Measurements from ENCODE around the gene CAMTA1. TPM values are rescaled to one million over a fixed set of nuclear protein-coding genes. Genes with fewer than 3 reads are reported as not detected.

CAMTA1 gene
- total RNA-seq, 1 experiment from 2014 or later, result 82.2 TPM

- in situ Hi-C loops (cut with HindIII; ENCODE audit: low pct_unique_long_range_greater_than_20kb, low sequenced_read_pairs) (no loop called here), intact Hi-C loops (cut with micrococcal nuclease; ENCODE audit: unreplicated experiment) (no loop called here)
- CTCF ChIA-PET, result no interaction called here
- H3K4me1 ChIP-seq (ENCODE audit: control insufficient read depth, insufficient read depth, low read length), result no peaks in the 10 kb centered on the region
- POLR2A ChIA-PET, result no interaction called here
- H3K36me3 ChIP-seq (ENCODE audit: control insufficient read depth, insufficient read depth, low read length), result no peaks in the 10 kb centered on the region
- H3K9me3 ChIP-seq (ENCODE audit: control insufficient read depth, insufficient read depth, low read depth, low read length), result no peaks in the 10 kb centered on the region
- ATAC-seq (no peak), DNase-seq (ENCODE audit: low read depth, low spot score) (no peak)
- no peaks in the 10 kb centered on the region for H3K27me3 ChIP-seq (ENCODE audit: control insufficient read depth, insufficient read depth, low read length)
- TF ChIP-seq TCF7L2 (IDR thresholded peaks at IDR 0.05; ENCODE audit: low read depth, low read length) (no peak), CTCF (IDR thresholded peaks at IDR 0.05) (no peak), SIN3A (IDR thresholded peaks at IDR 0.05; ENCODE audit: borderline replicate concordance, insufficient read depth, low read depth, low read length) (no peak)
- H3K4me3 ChIP-seq (ENCODE audit: low read depth in 2 of 2, low read length in 2 of 2), result no peak overlapping the region
- no peak overlapping the region for H3K27ac ChIP-seq (ENCODE audit: low read length)
- no TSS peak for BruUV-seq (replicated peaks)
Measured at GRCh38 chr1:7567376-7567775, 782.1 kb downstream of the CAMTA1 start.

- no TSS peak for BruUV-seq (replicated peaks)
- Histone ChIP-seq H3K4me3 (ENCODE audit: low read depth in 2 of 2, low read length in 2 of 2) (no peak overlapping the region), H3K9me3 (ENCODE audit: control insufficient read depth, insufficient read depth, low read depth, low read length) (no peaks in the 10 kb centered on the region), H3K36me3 (ENCODE audit: control insufficient read depth, insufficient read depth, low read length) (no peaks in the 10 kb centered on the region), H3K27me3 (ENCODE audit: control insufficient read depth, insufficient read depth, low read length) (no peaks in the 10 kb centered on the region), H3K27ac (ENCODE audit: low read length) (no peak overlapping the region), H3K4me1 (ENCODE audit: control insufficient read depth, insufficient read depth, low read length) (no peaks in the 10 kb centered on the region)
- ATAC-seq, result no peak
- intact Hi-C loops (cut with micrococcal nuclease; ENCODE audit: unreplicated experiment) (no loop called here), in situ Hi-C loops (cut with HindIII; ENCODE audit: low pct_unique_long_range_greater_than_20kb, low sequenced_read_pairs) (no loop called here)
- CTCF ChIA-PET, result no interaction called here
- DNase-seq (ENCODE audit: low read depth, low spot score), result no peak
- TF ChIP-seq POLR2AphosphoS5 (IDR thresholded peaks at IDR 0.05; ENCODE audit: low read depth, low read length) (no peak), SIN3A (IDR thresholded peaks at IDR 0.05; ENCODE audit: borderline replicate concordance, insufficient read depth, low read depth, low read length) (no peak), REST (IDR thresholded peaks at IDR 0.05; ENCODE audit: insufficient read depth in 1 of 2, low read depth in 2 of 2, low read length in 1 of 2) (no peak), TCF7L2 (IDR thresholded peaks at IDR 0.05; ENCODE audit: low read depth, low read length) (no peak), CTCF (IDR thresholded peaks at IDR 0.05) (no peak)
- POLR2A ChIA-PET, result no interaction called here
Measured at GRCh38 chr1:7568053-7568452, 782.8 kb downstream of the CAMTA1 start.
